HG02763 (cell line): ENCODE data around the gene KIF22.
"Not testable (repeated sequence)": the region's sequence is repeated elsewhere in the genome, so short reads cannot be mapped to it uniquely, and the experiment has no call there.

Experiments used
- ATAC-seq: cut with Tn5 transposase; IDR thresholded peaks from one replicate; pipeline ENCODE4 v1.9.1; 2021; ENCODE audit warnings: mild to moderate bottlenecking, moderate library complexity; ENCODE audit not compliant: unreplicated experiment

KIF22 gene

DNA sequence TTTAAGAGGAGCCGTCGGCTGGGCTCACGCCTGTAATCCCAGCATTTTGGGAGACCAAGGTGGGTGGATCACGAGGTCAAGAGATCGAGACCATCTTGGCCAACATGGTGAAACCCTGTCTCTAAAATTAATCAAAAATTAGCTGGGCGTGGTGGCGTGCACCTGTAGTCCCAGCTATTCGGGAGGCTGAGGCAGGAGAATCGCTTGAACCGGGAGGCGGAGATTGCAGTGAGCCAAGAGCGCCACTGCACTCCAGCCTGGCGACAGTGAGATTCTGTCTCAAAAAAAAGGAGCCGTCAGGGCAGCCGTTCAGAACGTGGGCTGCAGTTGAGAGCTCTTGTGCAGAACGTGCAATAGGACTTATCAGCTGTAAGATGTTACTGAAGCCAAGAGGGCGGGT, 2.6 kb downstream of the KIF22 start:
- not testable (repeated sequence) for ATAC-seq

DNA sequence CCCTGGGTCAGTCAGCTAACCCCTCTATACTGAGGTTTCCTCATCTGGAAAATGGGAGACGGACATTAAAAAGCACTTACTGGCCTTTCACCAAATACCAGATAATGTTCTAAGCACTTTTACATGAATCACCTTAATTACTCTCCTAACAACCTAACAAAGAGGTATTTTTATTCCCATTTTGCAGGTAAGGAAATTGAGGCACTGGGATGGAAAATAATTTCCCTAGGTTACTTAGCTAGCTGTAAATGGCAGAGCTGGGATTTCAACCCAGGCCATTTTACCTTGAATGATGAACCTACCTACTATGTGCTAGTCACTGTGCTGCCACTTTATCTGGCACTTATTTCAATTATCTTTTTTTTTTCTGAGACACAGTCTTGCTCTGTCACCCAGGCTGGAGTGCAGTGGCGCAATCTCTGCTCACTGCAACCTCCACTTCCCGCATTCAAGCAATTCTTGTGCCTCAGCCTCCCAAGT, 3.7 kb downstream of the KIF22 start:
- ATAC-seq = no peak

DNA sequence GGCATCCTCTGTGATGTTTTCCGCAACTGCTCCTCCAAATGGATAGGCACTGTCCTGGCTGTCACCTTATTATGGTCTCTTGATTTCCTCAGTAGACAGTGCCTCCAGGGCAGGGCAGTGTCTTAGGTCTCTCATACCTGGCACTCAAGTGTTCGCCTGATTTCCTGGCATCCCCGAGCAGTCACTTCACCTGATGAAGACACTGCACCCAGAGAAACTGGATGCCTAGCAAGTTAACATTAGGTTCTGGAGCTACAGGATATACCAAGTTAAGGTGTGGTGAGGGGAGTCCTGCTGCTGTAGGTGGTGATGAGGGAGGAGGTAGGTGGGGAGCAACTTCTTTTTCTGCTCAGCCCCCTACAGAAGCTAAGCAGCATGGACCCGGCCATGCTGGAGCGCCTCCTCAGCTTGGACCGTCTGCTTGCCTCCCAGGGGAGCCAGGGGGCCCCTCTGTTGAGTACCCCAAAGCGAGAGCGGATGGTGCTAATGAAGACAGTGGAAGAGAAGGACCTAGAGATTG, 11.9 kb downstream of the KIF22 start:
- no peak for ATAC-seq

DNA sequence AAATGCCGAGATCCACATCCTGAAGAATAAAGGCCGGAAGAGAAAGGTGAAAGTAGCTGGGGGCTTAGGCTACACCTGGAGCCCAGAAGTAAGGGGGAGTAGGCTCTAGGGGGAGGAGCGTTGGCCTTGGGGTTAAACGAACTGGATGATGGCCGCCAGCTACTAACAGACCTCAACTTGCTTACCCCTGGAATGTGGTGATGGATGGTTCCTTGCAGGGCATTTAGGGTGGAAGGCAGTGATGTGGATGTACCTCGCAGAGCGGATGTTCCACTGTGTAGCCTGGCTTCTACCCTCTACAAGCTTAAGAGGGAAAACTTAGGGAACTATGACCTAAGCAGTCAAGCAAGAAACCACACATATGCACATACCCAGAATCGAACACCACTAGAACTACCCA, 13.5 kb downstream of the KIF22 start:
- ATAC-seq = no peak

DNA sequence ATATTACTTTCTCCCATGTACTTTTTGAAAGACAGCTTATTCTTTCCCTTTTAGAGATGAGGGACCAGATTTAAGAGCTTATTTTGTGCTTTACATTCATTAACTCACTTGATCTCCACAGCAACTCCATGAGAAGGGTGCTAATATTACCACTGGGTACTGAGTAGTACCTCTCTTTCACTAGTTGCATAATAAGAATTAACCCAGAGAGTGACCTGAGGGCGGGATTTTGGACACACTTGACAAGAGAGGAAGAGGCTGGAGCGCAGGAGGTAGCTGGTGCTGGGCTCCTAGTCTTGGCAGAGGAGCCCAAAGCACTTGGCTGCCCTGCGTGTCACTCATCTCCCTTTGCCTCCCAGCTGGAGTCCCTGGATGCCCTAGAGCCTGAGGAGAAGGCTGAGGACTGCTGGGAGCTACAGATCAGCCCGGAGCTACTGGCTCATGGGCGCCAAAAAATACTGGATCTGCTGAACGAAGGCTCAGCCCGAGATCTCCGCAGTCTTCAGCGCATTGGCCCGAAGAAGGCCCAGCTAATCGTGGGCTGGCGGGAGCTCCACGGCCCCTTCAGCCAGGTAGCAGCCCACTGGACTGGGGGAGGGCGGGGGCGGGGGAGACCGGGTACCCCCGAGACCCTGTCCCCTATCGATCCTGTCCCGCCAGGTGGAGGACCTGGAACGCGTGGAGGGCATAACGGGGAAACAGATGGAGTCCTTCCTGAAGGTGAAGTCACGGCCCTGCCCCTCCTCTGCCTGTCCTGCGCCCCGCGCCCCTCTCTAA, 14.1 kb downstream of the KIF22 start:
- no peak for ATAC-seq

DNA sequence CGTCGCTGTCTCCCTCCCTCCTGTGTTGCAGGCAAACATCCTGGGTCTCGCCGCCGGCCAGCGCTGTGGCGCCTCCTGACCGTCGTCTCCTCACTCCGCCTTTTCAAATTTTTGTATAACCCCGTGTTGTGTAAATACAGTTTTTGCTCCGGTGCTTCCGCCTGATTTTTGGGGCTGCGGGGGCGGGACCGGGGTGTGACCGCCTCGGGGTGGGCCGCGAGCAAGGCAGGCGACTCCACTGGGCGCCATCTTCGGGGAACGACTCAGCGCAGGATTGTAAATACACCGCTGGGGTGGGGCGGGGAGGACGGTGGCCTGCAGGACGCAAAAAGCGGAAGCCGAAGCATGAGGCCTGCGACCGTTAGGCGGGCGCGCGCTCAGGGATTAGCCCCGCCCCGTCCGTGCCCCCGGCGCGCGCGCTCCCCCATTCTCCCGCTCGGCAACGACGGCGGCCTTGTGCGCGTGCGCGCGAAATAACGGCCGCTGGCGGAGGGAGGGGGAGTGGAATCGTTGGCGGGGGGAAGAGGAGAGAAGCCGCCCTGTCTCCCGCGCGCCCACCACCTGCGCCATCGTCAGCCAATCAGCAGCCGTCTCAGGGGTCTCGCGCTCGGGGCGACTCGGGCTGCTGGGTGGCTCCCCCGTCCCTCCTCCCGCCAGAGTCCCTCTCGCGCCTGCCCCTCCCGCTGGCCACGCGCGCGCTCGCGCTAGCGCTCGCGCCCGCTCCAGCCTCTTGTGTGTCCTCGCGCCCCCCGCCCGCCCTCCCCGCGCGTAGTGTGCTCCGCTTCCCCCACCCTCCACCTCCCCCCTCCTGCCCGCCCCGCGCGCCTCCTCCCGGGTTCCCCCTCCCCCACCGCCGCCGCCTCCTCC, 14.9 kb downstream of the KIF22 start:
- ATAC-seq = peak; percentile 55

DNA sequence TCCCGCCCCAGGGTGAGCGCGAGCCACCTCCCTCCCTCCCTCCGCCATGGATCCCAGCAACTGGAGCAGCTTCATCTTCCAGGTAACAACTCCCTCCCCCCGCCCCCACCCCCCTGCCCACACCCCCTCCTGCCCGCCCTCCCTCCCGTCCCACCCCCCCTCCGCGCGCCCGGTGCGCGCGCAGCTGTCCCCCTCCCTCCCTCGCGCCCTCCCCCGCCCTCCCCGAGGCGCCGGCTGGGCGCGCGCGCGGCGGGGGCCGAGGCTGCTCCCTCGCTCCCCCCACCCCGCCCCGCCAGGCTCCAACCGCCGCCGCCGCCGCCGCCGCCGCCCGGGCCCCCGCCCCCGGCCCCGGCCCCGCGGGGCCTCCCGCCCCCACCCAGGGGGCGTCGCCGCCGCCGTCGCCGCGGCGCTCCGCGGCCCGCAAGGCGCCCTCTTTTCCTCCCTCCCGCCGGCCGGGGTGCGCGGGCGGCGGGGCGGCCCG, 15.6 kb downstream of the KIF22 start, which contains the start of gene MAZ:
TSS of gene MAZ (plus strand) at position 431 of the 481 bp plus-strand sequence. CDS start 173 bp downstream, outside the sequence.
- no peak for ATAC-seq

DNA sequence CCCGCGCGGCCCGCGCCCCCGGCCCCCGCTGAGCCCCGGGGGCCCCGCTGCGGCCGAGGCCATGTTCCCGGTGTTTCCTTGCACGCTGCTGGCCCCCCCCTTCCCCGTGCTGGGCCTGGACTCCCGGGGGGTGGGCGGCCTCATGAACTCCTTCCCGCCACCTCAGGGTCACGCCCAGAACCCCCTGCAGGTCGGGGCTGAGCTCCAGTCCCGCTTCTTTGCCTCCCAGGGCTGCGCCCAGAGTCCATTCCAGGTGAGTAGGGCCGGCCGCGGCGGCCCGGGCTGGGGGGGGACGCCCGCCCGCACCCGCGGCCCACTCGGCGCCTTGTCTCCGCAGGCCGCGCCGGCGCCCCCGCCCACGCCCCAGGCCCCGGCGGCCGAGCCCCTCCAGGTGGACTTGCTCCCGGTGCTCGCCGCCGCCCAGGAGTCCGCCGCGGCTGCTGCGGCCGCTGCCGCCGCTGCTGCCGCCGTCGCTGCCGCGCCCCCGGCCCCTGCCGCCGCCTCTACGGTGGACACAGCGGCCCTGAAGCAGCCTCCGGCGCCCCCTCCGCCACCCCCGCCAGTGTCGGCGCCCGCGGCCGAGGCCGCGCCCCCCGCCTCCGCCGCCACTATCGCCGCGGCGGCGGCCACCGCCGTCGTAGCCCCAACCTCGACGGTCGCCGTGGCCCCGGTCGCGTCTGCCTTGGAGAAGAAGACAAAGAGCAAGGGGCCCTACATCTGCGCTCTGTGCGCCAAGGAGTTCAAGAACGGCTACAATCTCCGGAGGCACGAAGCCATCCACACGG, 16.3 kb downstream of the KIF22 start:
- no peak for ATAC-seq

DNA sequence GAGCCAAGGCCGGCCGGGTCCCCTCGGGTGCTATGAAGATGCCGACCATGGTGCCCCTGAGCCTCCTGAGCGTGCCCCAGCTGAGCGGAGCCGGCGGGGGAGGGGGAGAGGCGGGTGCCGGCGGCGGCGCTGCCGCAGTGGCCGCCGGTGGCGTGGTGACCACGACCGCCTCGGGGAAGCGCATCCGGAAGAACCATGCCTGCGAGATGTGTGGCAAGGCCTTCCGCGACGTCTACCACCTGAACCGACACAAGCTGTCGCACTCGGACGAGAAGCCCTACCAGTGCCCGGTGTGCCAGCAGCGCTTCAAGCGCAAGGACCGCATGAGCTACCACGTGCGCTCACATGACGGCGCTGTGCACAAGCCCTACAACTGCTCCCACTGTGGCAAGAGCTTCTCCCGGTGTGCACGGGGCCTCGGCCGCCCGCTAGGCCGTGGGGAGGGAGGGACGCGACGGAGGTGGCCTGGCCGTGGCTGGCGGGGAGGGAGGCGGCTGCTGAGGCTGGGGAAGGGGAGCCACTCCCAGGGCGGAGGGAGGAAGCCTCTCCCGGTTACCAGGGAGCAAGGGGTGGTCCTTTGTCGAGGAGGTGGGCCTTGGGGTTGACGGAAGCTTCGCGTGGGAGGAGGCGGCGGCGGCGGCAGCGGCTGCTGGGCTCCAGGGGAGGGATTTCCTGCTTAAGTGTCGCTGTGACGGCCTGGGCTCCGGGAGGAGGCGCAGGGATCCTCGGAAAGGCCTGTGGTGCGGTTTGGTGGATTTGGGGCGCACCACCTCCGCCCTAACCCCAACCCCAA, 17.1 kb downstream of the KIF22 start:
- ATAC-seq = no peak

DNA sequence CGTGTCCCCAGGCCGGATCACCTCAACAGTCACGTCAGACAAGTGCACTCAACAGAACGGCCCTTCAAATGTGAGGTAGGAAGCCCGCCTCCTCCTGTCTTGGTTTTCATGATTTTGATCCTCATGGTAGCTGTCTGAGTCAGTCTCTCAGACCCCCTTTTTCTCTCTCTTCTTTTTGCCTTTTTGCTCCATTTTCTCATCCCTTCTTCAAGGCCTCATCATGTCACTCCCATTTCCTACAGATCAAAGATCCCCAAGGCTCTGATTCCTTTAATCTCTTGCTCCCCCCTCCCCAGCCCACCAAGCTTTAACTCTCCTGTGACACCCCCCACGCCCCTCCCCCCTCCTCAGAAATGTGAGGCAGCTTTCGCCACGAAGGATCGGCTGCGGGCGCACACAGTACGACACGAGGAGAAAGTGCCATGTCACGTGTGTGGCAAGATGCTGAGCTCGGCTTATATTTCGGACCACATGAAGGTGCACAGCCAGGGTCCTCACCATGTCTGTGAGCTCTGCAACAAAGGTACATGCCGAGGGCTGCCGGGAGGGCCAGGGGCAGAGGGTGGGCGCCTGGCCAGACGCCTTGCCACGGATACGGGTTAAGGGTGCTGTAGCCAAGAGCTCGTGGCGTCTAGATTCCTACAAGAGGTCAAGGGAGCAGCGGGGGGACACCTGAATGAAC, 17.8 kb downstream of the KIF22 start:
- ATAC-seq = no peak

DNA sequence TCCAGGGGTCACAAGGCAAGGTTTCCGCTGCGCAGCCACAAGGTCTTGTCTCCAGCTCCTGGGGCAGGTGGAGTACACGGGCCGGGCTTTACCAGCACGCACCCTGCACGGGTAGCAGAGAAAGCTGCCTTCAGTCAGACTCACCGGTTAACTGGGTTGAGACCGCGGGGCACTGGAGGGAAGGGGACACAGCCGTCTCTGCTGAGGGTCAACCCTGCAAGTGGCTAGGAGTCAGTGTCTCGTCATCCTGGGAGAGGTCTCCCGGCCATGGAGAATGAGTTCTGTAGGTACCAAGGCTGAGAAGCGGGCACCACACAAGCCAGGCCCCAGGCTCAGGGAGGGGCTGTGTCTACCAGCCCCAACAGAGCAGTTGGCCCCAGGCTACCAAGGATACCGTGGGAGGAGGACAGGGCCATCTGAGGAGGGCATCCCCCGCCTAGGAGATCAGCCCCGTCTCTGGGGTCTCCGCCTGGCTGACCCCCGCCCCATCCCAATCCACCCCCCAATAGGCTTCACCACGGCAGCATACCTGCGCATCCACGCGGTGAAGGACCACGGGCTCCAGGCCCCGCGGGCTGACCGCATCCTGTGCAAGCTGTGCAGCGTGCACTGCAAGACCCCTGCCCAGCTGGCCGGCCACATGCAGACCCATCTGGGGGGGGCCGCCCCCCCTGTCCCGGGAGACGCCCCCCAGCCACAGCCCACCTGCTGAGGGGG, 18.6 kb downstream of the KIF22 start:
- ATAC-seq = no peak

DNA sequence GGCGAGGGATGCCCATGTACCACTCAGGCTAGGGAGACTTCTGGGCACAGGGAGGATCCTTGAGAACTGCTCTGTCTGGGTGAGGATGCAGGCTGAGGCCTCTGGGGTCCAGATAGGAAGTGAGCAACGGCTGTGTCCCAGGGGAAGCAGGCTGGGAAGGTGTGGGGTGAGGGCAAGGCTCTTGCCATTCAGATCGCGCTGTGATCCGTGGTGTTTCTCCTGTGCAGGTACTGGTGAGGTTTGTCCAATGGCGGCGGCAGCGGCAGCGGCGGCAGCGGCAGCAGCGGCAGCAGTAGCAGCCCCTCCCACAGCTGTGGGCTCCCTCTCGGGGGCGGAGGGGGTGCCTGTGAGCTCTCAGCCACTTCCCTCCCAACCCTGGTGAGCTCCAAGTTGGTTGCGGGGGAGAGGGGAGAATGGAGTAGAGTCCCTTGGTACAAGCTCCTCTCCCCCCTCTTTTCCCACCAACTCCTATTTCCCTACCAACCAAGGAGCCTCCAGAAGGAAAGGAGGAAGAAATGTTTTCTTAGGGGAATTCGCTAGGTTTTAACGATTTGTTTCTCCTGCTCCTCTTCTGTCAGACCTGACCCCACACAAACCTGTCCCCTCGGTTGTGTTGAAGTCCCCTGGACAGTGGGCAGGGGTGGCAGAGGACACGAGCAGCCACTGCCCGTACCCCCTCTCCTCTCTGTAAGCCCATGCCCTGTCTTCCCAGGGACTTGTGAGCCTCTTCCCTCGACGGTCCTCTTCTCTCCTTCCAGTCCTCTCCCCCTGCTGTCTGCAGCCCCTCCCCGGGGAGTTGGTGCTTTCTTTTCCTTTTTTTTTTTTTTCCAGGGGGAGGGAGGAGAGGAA, 19.5 kb downstream of the KIF22 start:
- ATAC-seq = no peak

DNA sequence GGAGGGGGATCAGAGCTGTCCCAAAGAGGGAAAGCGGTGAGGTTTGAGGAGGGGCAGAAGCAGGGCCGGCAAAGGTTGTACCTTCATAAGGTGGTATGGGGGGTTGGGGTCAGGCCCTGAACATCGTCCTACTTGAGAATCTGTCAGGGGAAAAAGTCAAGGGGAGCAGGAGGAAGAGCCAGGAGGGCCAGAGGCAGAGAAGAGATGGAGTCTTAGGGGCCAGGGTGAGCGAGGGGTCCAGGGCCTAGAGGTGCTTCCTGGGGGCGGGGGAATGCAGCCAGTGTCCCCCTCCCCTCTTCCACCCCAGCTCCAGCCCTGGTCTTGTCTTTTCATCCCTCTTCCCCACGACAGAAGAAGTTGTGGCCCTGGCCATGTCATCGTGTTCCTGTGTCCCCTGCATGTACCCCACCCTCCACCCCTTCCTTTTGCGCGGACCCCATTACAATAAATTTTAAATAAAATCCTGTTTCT, 20.2 kb downstream of the KIF22 start:
- ATAC-seq = no peak

DNA sequence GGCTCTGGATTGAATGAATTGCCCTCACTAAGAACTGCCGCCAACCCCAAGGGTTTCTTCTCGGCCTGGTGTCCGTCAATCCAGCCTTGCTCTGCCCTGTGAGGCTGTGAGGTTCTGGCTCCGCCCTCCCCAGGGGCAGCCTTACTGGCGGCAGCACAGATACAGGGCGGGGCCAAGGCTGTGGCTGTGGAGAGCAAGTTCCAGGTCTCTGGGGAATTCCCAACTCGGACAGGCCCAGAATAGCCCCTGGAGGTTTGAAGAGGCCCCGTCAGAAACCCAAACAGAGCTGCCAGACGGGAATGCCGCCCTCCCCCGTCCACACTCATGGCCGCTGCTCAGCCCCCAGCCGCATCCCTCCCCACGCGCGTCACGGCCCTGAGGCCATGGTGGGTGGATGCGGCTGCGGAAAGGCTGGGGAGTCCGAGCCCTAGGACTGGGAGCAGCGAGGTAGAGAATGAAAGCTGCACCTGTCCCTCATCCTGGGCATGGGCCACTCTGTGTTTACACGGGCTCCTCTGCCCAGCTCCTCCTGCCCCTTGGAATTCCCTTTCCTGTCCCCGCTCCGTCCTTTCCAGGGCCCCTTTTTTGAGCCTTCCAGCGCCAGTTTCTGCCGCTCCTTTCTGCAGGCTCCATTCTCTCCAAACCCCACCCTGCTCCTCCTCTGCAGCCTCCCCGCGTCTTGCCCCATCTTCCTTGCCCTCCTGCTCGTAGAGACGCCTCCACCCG, 20.8 kb downstream of the KIF22 start:
- no peak for ATAC-seq

DNA sequence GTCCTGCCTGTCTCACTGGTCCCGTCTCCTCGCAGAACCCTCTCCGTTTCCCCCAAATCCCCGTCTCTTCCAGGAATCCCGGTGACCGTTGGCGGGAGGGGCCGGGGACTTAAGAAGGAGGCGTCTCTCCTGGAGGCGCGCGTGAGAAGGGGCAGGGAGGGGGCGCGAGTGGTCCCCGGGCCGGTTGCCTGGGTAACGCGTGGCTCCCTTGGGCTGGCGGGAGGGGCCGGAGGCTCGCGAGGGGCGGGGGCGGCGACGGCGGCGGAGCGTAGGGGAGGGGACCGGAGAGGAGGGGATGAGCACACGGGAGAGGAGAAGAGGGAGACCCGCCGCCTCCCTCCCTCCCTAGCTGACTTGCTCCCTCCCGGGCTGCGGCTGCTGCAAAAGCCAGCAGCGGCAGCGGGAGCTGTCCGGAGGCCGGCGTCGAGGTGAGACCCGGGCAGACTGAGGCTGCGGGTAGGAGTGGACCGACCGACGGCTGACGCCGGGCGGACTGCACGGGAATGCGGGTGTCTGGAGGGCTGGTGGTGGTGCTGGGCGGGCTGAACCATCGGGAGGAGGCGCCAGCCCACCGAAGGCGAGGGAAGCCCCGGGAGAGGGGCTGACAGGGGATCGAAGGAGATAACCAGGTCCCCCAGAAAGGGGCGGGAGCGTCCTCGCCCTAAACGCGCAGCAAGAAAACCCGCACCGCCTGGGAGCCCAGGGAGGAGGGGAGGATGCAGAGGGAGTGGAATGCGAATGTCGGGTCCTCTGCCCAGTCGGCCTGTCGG, 21.5 kb downstream of the KIF22 start, which contains the start of gene PRRT2:
TSS of gene PRRT2 (plus strand) at position 298 of the 770 bp plus-strand sequence. CDS start 862 bp downstream, outside the sequence.
- ATAC-seq = no peak
